ENCODE data around the gene CLK2. TPM values are rescaled to one million over a fixed set of nuclear protein-coding genes. Genes with fewer than 3 reads are reported as not detected.
A peak's percentile ranks its signal among the peaks of the same experiment; 100 is the strongest.

Gene CLK2
- total and polyA plus RNA-seq, 2 donors (not counting 1 experiment from before 2014, with no cell fraction given), result 26.8 to 34.0 TPM

GRCh38 chr1:155254714-155255242 is 18.5 kb downstream of the CLK2 start:
- H3K36me3 ChIP-seq (ENCODE audit: control insufficient read depth, insufficient read depth, low read length), result peaks cover 9% of the 10 kb centered on the region
- peak overlapping the region; percentile 81 for H3K4me2 ChIP-seq (ENCODE audit: extremely low read depth, insufficient read depth, low read length)
- H3K79me2 ChIP-seq (ENCODE audit: control insufficient read depth, insufficient read depth, low read length), result peaks cover 16% of the 10 kb centered on the region
- H3K9ac ChIP-seq (ENCODE audit: insufficient read depth, low read length), result peak overlapping the region; percentile 77
- H3K27ac ChIP-seq (ENCODE audit: insufficient read depth, low read length), result peak overlapping the region; percentile 90
- no peak overlapping the region for H2AFZ ChIP-seq (ENCODE audit: low read length)
- H3K9me3 ChIP-seq (ENCODE audit: control insufficient read depth, insufficient read depth, low read depth, low read length), result no peaks in the 10 kb centered on the region
- peak overlapping the region; percentile 61 to 80 (median 71) for H3K4me3 ChIP-seq (replicated peaks in 1 of 4; ENCODE audit: control extremely low read depth in 1 of 4, insufficient read depth in 1 of 4, low read depth in 3 of 4, low read length in 4 of 4)
- no peaks in the 10 kb centered on the region for H4K20me1 ChIP-seq (ENCODE audit: control insufficient read depth, extremely low read depth, insufficient read depth, low read length)
- DNase-seq (ENCODE audit: low read depth in 2 of 2), result no peak
- no peaks in the 10 kb centered on the region for H3K27me3 ChIP-seq (ENCODE audit: control insufficient read depth, insufficient read depth, low read length)
- TF ChIP-seq EZH2 (IDR thresholded peaks at IDR 0.05; ENCODE audit: low read length, missing control alignments) (no peak), CTCF (conservative IDR thresholded peaks at IDR 0.05 in 1 of 2, IDR thresholded peaks at IDR 0.05 in 1 of 2; ENCODE audit: low read depth in 1 of 2, low read length in 2 of 2) (no peak)
- H3K4me1 ChIP-seq (ENCODE audit: control insufficient read depth, extremely low read depth, insufficient read depth, low read length), result peaks cover 13% of the 10 kb centered on the region

GRCh38 chr1:155254228-155254713 is 19.0 kb downstream of the CLK2 start:
- TF ChIP-seq EZH2 (IDR thresholded peaks at IDR 0.05; ENCODE audit: low read length, missing control alignments) (no peak), CTCF (conservative IDR thresholded peaks at IDR 0.05 in 1 of 2, IDR thresholded peaks at IDR 0.05 in 1 of 2; ENCODE audit: low read depth in 1 of 2, low read length in 2 of 2) (no peak)
- Histone ChIP-seq H3K4me3 (replicated peaks in 1 of 4; ENCODE audit: control extremely low read depth in 1 of 4, insufficient read depth in 1 of 4, low read depth in 3 of 4, low read length in 4 of 4) (peak overlapping the region; percentile 61 to 80 (median 71)), H4K20me1 (ENCODE audit: control insufficient read depth, extremely low read depth, insufficient read depth, low read length) (no peaks in the 10 kb centered on the region), H3K9ac (ENCODE audit: insufficient read depth, low read length) (peak overlapping the region; percentile 77), H3K4me2 (ENCODE audit: extremely low read depth, insufficient read depth, low read length) (peak overlapping the region; percentile 81), H3K27ac (ENCODE audit: insufficient read depth, low read length) (peak overlapping the region; percentile 90), H3K9me3 (ENCODE audit: control insufficient read depth, insufficient read depth, low read depth, low read length) (no peaks in the 10 kb centered on the region), H3K27me3 (ENCODE audit: control insufficient read depth, insufficient read depth, low read length) (no peaks in the 10 kb centered on the region), H3K36me3 (ENCODE audit: control insufficient read depth, insufficient read depth, low read length) (peaks cover 9% of the 10 kb centered on the region), H3K4me1 (ENCODE audit: control insufficient read depth, extremely low read depth, insufficient read depth, low read length) (peaks cover 13% of the 10 kb centered on the region), H2AFZ (ENCODE audit: low read length) (no peak overlapping the region), H3K79me2 (ENCODE audit: control insufficient read depth, insufficient read depth, low read length) (peaks cover 16% of the 10 kb centered on the region)
- DNase-seq (ENCODE audit: low read depth in 2 of 2), result no peak

- no peak overlapping the region for H3K27ac ChIP-seq (ENCODE audit: insufficient read depth, low read length)
- H3K79me2 ChIP-seq (ENCODE audit: control insufficient read depth, insufficient read depth, low read length), result peaks cover 16% of the 10 kb centered on the region
- H2AFZ ChIP-seq (ENCODE audit: low read length), result no peak overlapping the region
- H3K4me2 ChIP-seq (ENCODE audit: extremely low read depth, insufficient read depth, low read length), result peak overlapping the region; percentile 81
- no peaks in the 10 kb centered on the region for H3K9me3 ChIP-seq (ENCODE audit: control insufficient read depth, insufficient read depth, low read depth, low read length)
- H3K4me3 ChIP-seq (replicated peaks in 1 of 4; ENCODE audit: control extremely low read depth in 1 of 4, insufficient read depth in 1 of 4, low read depth in 3 of 4, low read length in 4 of 4), result peak overlapping the region; percentile 61 to 80 (median 71)
- H3K9ac ChIP-seq (ENCODE audit: insufficient read depth, low read length), result no peak overlapping the region
- no peaks in the 10 kb centered on the region for H4K20me1 ChIP-seq (ENCODE audit: control insufficient read depth, extremely low read depth, insufficient read depth, low read length)
- no peaks in the 10 kb centered on the region for H3K27me3 ChIP-seq (ENCODE audit: control insufficient read depth, insufficient read depth, low read length)
- H3K4me1 ChIP-seq (ENCODE audit: control insufficient read depth, extremely low read depth, insufficient read depth, low read length), result peaks cover 13% of the 10 kb centered on the region
- DNase-seq (ENCODE audit: low read depth in 2 of 2), result no peak
- peaks cover 9% of the 10 kb centered on the region for H3K36me3 ChIP-seq (ENCODE audit: control insufficient read depth, insufficient read depth, low read length)
- TF ChIP-seq CTCF (conservative IDR thresholded peaks at IDR 0.05 in 1 of 2, IDR thresholded peaks at IDR 0.05 in 1 of 2; ENCODE audit: low read depth in 1 of 2, low read length in 2 of 2) (no peak), EZH2 (IDR thresholded peaks at IDR 0.05; ENCODE audit: low read length, missing control alignments) (no peak)
Measured at GRCh38 chr1:155253797-155254196, 19.5 kb downstream of the CLK2 start.

All from fibroblast of lung (primary cell).